ENCODE results near the gene URB1.
"Not testable (repeated sequence)": the region's sequence is repeated elsewhere in the genome, so short reads cannot be mapped to it uniquely, and the experiment has no call there.

URB1 gene

GRCh38 chr21:32370998-32371766, 21.6 kb downstream of the URB1 start:
- DNase-seq = peak; percentile 47

DNA sequence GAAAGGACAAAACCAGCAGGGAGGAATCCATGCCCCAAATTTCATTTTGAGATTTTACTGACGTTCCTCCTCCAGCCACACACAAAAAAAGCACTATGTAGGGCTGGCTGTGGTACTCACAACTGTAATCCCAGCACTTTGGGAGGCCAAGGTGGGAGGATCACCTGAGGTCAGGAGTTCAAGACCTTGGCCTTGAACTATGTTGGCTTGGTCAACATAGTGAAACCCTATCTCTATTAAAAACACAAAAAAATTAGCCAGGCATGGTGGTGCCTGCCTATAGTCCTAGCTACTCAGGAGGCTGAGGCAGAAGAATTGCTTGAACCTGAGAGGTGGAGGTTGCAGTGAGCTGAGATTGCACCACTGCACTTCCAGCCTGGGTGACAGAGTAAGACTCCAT, 23.9 kb downstream of the URB1 start:
- not testable (repeated sequence) for DNase-seq

- no peak for DNase-seq
These were observed 24.4 kb downstream of the URB1 start for GRCh38 chr21:32368386-32368785.

- no peak for DNase-seq
These were observed 25.7 kb downstream of the URB1 start for GRCh38 chr21:32367158-32367557.

- no peak for DNase-seq
These were observed 26.6 kb downstream of the URB1 start for GRCh38 chr21:32366191-32366590.

GRCh38 chr21:32364796-32365195, 28.0 kb downstream of the URB1 start:
- DNase-seq = no peak

GRCh38 chr21:32364387-32364786, 28.4 kb downstream of the URB1 start:
- DNase-seq = no peak

- no peak for DNase-seq
These were observed 32.3 kb downstream of the URB1 start for GRCh38 chr21:32360401-32360975.

- DNase-seq = no peak
These were observed 33.0 kb downstream of the URB1 start for GRCh38 chr21:32359719-32360260.

DNA sequence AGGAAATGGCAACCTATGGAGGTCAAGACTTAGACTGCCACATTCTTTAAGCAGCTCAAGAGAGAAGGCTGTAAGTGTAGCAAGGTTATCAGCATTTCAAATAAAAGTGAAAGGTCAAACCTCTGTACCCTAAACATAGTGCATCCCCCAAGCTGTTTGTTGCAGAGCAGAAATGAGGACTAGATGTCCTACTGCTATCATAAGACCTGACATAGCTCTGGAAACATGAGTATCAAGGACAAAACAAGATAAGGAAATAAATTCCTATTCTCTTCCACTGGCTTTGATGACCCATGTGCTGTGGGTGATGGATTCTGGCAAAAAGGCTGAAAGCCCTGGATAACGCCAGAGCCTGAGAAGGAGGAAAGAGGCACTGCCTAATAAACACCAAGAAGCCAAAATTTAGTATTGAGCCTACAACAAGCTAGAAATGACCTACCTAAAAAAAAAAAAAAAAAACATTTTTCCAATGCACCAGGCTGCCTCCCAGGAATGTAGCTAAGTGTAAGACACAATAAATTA, 35.9 kb downstream of the URB1 start:
- no peak for DNase-seq

DNA sequence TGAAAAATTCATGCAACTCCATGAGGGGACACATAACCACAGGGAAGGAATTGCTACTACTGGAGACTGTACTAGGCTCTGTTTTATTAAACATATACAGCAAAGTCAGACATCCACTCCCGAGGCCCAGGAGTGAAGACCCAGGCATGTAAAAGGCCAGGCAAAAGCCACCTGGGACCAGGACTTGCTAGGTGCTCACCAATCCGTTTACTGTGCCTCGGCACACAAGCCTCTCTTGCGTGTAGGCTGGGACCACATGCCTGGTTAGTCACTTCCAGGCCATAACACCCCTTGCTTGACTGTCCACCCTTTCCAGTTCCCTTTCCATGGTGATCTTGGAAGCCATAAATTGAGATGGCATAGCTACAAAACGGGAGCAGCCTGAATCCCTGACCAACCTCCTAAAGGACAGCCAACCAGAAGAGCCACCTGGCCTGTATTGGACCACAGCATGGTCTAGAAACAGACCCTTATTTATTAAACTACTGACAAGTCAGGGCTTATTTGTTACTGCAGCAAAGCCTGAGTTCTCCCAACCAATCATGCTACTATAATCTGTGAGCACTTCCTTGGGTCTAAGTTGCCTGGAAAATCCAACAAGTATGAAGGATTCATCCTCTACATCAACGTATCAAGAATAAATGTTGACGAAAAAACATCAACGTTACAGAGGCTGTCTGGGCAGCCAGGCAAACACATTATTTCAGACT, 39.7 kb downstream of the URB1 start:
- no peak for DNase-seq

- DNase-seq = no peak
These were observed 40.3 kb downstream of the URB1 start for GRCh38 chr21:32352526-32352925.

GRCh38 chr21:32351428-32351827, 41.4 kb downstream of the URB1 start:
- DNase-seq = no peak

DNA sequence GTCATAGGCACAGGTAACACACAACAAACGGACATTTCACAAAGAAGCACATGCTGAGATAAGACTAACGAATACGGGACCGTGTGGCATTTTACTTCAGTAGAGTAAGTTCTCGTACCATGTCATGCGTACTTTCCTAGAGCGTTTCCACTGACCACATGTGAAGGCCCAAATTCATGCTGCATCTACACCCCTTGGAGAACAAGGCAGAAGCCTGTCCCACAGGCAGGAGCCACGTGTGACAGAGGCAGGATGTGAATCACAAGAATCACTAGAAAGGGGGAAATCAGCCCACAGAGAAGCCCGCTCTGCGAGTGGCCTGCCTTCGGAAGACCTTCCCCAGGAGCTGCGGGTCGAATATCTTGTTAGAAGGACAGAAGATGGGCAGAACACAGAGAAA, 41.8 kb downstream of the URB1 start:
- no peak for DNase-seq

DNA sequence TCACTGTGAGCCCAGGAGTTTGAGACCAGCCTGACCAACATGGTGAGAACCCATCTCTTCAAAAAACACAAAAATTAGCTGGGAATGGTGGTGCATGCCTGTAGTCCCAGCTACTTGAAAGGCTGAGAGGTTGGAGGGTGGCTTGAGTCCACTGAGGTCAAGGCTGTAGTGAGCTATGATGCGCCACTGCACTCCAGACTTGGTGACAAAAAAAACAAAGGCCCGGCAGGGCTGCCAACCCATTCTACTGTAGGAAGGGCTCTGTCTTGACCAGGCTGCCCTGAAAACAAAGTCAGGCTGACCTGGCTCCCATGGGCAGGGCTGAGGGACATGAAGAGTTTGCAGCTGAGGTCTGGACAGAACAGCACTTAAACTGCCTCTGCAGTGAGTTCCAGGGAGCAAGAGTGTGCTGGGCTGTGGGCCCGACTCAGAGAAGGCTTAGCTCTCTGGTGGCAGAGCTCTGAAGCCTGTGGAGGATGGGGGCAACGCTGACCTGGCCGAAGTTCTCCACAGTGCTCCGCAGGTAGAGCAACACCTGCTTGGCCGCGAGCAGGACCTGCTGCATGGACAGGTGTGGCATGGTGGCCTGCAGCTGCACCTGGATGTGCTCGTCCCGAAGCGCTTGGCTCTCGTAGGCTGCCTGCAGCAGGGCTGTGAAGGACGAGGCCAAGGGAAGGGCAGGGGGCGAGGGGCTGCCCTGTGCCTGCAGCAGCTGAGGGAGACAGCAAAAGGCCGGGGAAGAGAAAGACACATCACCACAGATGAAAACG, 42.4 kb downstream of the URB1 start:
- no peak for DNase-seq

GRCh38 chr21:32349333-32349944, 43.4 kb downstream of the URB1 start:
- DNase-seq = no peak

DNA sequence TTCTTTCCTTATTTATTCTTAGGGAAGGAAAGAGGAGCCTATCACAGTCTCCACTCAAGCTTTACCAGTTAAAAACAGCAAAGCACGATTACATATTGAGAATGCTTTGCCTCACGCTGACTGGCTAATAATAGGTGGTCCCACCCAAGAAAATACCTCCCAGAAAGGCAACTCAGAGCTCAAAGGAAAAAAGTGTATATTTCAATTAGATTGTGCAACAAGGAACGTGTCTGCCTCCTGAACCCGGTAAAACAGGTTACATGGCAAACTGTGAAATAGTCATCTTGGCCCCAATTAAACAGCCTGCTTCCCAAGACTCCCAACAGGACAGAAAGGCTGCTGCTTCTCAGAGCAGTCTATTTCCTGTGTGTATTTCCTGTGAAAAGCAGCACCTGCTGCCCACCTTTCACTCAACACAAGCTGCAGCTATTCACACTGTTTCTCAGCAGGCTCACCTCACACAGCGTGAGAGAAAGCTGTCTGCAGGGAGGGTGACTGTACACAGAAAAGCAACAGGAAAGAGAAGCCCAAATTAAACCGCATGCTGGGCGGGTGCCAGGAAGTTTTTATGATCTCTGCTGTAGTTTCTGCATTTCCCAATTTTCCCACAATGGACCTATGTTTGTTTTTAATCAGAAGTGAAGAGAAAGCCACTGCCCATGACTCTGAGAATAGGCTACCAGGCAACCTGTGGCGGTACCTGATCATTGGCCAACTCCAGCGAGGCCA, 44.0 kb downstream of the URB1 start:
- DNase-seq = no peak

DNA sequence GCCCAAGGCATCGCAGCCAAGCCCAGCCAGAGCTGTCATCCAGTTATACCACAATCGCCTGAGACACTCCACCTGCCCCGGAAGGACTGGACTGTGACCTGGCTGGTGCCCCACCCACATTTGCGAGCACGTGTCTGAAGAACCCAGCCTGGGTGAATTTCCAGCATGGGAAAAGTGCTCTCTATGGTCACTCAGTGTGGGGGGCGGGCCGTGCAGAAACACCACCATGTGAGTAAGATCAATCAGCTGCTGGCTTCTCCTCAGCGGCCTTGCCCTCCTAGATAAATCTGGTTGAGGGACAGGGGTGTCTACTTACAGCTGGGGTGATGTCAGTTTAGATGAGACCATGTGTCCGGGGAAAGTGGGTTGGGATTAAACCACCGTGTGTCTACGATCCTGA, 44.8 kb downstream of the URB1 start:
- DNase-seq = no peak

GRCh38 chr21:32347351-32347750, 45.5 kb downstream of the URB1 start:
- no peak for DNase-seq

- no peak for DNase-seq
These were observed 45.9 kb downstream of the URB1 start for GRCh38 chr21:32346951-32347350.
